OCI-LY1 (cell line): ENCODE measurements around the gene SMDT1.
"Not testable (repeated sequence)": the region's sequence is repeated elsewhere in the genome, so short reads cannot be mapped to it uniquely, and the experiment has no call there.

ENCODE experiments used
- CTCF ChIP-seq: fragments of 200-600 bp; sonication (generic), shearing (Covaris generic); IDR thresholded peaks from 2 replicates; pipeline ENCODE4 v1.5.1; 2017; ENCODE audit warnings: mild to moderate bottlenecking, antibody characterized with exemption, low read length, moderate library complexity, mixed read lengths
- EZH2 ChIP-seq: fragments of 200-600 bp; sonication (generic), shearing (Covaris generic); IDR thresholded peaks from 2 replicates; pipeline ENCODE4 v1.8.0; 2017; ENCODE audit warnings: borderline replicate concordance, mixed run types, mild to moderate bottlenecking, antibody characterized with exemption, low read length, moderate library complexity, mixed read lengths

- TF ChIP-seq CTCF, EZH2: not testable (repeated sequence)
Observed at GRCh38 chr22:42130639-42131431, 51.3 kb downstream of the SMDT1 start, which contains the start of gene CYP2D6.
